LNCAP (cell line): ENCODE data around the gene PIGK.

Experiments used
- TF ChIP-seq, protein P1 (sequence below): fragments of 450-650 bp; IDR thresholded peaks from 2 replicates; pipeline ENCODE4 v1.5.1; 2017; ENCODE audit warnings: mild to moderate bottlenecking

PIGK gene

GRCh38 chr1:77047575-77047974 is 171.7 kb downstream of the PIGK start:
- TF ChIP-seq, protein P1, sequence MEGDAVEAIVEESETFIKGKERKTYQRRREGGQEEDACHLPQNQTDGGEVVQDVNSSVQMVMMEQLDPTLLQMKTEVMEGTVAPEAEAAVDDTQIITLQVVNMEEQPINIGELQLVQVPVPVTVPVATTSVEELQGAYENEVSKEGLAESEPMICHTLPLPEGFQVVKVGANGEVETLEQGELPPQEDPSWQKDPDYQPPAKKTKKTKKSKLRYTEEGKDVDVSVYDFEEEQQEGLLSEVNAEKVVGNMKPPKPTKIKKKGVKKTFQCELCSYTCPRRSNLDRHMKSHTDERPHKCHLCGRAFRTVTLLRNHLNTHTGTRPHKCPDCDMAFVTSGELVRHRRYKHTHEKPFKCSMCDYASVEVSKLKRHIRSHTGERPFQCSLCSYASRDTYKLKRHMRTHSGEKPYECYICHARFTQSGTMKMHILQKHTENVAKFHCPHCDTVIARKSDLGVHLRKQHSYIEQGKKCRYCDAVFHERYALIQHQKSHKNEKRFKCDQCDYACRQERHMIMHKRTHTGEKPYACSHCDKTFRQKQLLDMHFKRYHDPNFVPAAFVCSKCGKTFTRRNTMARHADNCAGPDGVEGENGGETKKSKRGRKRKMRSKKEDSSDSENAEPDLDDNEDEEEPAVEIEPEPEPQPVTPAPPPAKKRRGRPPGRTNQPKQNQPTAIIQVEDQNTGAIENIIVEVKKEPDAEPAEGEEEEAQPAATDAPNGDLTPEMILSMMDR, result no peak

- TF ChIP-seq, protein P1, result no peak
Measured at GRCh38 chr1:77044133-77044849, 174.9 kb downstream of the PIGK start.

DNA sequence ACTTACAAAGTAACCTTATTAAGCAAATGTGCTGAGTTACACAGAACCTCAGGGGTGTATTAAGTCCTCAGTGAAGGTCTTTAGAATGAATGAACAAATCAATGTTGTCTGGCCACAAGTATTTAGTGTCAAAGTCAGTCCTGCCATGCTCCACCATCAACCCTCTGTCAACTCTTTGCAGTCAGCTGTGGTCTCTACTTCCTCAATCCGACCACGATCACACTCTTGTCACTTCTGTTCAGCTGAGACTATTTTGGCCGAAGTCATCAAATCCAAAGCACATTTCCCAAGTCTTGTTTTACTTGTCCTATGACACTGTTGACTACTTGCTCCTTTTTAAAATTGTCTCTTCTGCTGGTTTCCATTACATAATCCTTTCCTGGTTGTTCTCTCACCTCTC is 178.4 kb downstream of the PIGK start:
- TF ChIP-seq, protein P1, result no peak

GRCh38 chr1:77039739-77040138 is 179.5 kb downstream of the PIGK start:
- TF ChIP-seq, protein P1, result no peak

DNA sequence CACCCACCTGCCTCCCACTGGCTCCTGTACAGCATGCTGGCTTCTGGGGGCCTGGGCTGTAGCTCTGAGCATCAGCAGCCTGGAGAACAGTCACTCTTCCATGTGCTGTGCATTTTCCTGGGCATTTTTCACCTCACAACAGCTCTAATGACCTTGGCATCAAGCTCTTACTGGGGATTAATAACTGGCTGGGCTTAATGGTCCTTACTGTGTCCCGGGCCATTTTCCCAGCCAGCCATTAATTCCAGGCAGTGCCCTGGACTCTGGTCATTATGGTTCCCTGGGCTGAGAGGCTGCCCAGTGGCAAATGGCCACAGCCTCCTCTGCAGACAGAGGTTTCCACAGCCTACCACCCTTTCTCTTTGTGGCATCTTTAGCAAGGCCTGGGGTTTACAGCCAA is 180.1 kb downstream of the PIGK start:
- TF ChIP-seq, protein P1, result no peak
